Measurements from ENCODE around the gene MTTP. TPM values are rescaled to one million over a fixed set of nuclear protein-coding genes. Genes with fewer than 3 reads are reported as not detected.

MTTP gene
- total and polyA plus RNA-seq, 12 donors: 0.16 to 0.98 (median 0.31) TPM; not detected in 1

- H3K4me1 ChIP-seq (replicated peaks in 1 of 2): no peaks in the 10 kb centered on the region
- H3K36me3 ChIP-seq (replicated peaks in 1 of 2): no peaks in the 10 kb centered on the region
- no peaks in the 10 kb centered on the region for H3K9me3 ChIP-seq (replicated peaks in 1 of 3)
- H3K27me3 ChIP-seq: no peaks in the 10 kb centered on the region
- DNase-seq: no peak
- H3K27ac ChIP-seq: no peak overlapping the region
- no peak overlapping the region for H3K4me3 ChIP-seq
- TF ChIP-seq CTCF (IDR thresholded peaks at IDR 0.05): no peak
- TF ChIP-seq POLR2A (IDR thresholded peaks at IDR 0.05): no peak
- WGBS, 4 donors: 62 to 70% (median 69%) methylated on average over 1 of the region's 1 CpG
- intact Hi-C loops (cut with DNase I): no loop called here
Measured at GRCh38 chr4:99614491-99614890, 39.9 kb downstream of the MTTP start.

- Histone ChIP-seq H3K27me3 (no peaks in the 10 kb centered on the region), H3K36me3 (replicated peaks in 1 of 2) (no peaks in the 10 kb centered on the region), H3K4me1 (replicated peaks in 1 of 2) (no peaks in the 10 kb centered on the region), H3K4me3 (no peak overlapping the region), H3K9me3 (replicated peaks in 1 of 3) (no peaks in the 10 kb centered on the region), H3K27ac (no peak overlapping the region)
- intact Hi-C loops (cut with DNase I): no loop called here
- no peak for TF ChIP-seq CTCF (IDR thresholded peaks at IDR 0.05)
- no peak for TF ChIP-seq POLR2A (IDR thresholded peaks at IDR 0.05)
- DNase-seq: no peak
- WGBS, 4 donors: 42 to 94% (median 92%) methylated on average over 1 of the region's 1 CpG
Measured at GRCh38 chr4:99615170-99615820, 40.7 kb downstream of the MTTP start.

- DNase-seq: peak in 2 of 7 donors; percentile 9 to 18
- intact Hi-C loops (cut with DNase I): no loop called here
- TF ChIP-seq CTCF (IDR thresholded peaks at IDR 0.05) (no peak), POLR2A (IDR thresholded peaks at IDR 0.05) (no peak)
- H3K9me3 ChIP-seq (replicated peaks in 1 of 3): no peaks in the 10 kb centered on the region
- no peaks in the 10 kb centered on the region for H3K4me1 ChIP-seq (replicated peaks in 1 of 2)
- 25 to 52% (median 46%) methylated on average over 1 of the region's 1 CpG for WGBS, 4 donors
- H3K36me3 ChIP-seq (replicated peaks in 1 of 2): no peaks in the 10 kb centered on the region
- no peaks in the 10 kb centered on the region for H3K27me3 ChIP-seq
- no peak overlapping the region for H3K27ac ChIP-seq
- H3K4me3 ChIP-seq: no peak overlapping the region
Measured at GRCh38 chr4:99617374-99617773, 42.8 kb downstream of the MTTP start.

DNA sequence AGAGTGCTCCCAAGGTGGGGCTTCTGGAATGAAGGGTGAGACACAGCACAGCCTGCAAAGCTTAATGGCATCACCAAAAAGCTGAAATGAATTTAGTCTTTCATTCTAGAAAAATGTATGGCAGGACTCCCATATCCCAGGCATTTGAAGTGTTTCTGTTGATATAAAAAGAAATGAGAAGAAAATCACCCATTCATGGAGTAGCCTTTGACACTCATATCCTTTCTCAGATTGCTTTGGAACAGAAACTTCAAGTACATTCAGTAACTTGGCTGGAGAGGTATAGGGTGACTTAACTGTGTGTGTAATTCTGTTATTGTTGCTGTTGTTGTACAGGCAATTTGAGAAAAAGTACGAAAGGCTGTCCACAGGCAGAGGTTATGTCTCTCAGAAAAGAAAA lies 47.7 kb downstream of the MTTP start:
- intact Hi-C loops (cut with DNase I): no loop called here
- Histone ChIP-seq H3K27me3 (no peaks in the 10 kb centered on the region), H3K27ac (no peak overlapping the region), H3K4me1 (replicated peaks in 1 of 2) (no peaks in the 10 kb centered on the region), H3K36me3 (replicated peaks in 1 of 2) (no peaks in the 10 kb centered on the region), H3K4me3 (no peak overlapping the region), H3K9me3 (replicated peaks in 1 of 3) (no peaks in the 10 kb centered on the region)
- no peak for TF ChIP-seq POLR2A (IDR thresholded peaks at IDR 0.05)
- TF ChIP-seq CTCF (IDR thresholded peaks at IDR 0.05): no peak
- DNase-seq: no peak
- 80 to 86% (median 84%) methylated on average over 1 of the region's 1 CpG for WGBS, 4 donors

Measured in adrenal gland (tissue), 12 donors.